SK-N-SH (cell line): Measurements from ENCODE around the gene PPDPF. TPM values are rescaled to one million over a fixed set of nuclear protein-coding genes. Genes with fewer than 3 reads are reported as not detected.
A peak's percentile ranks its signal among the peaks of the same experiment; 100 is the strongest.

ENCODE experiments used
- CTCF ChIA-PET: fragments of 300-600, 350-600 bp; formaldehyde crosslinking; extraction: SDS; loops from one replicate; lab custom pipeline; 2021; lab: Yijun Ruan, JAX
- POLR2A ChIA-PET: fragments of 350-600 bp; sonication (Branson Sonifier 250); formaldehyde crosslinking; extraction: SDS; loops from one replicate; lab custom pipeline; 2020; ENCODE audit warnings: antibody characterized with exemption, inconsistent platforms; lab: Yijun Ruan, JAX
- DNase-seq: peaks from one replicate; pipeline ENCODE4 v3.0.0; 2012
- H2AFZ ChIP-seq: fragments of 200-600 bp; sonication (generic); 2 replicates; pipeline ENCODE4 v1.8.1; 2016; ENCODE audit warnings: antibody characterized with exemption, mild to moderate bottlenecking, low read depth
- H3F3A ChIP-seq: fragments of 200-600 bp; sonication (generic); replicated peaks from 2 replicates; pipeline ENCODE3; 2016; ENCODE audit warnings: antibody characterized with exemption, mild to moderate bottlenecking; ENCODE audit not compliant: insufficient read depth
- H3K27ac ChIP-seq, 2 experiments: fragments of 200-500 bp in 1 of 2; fragments of 200-600 bp in 1 of 2; sonication (Bioruptor generic) in 1 of 2; sonication (generic), shearing (Covaris generic) in 1 of 2; 2 replicates each; pipeline versions ENCODE4 v1.5.1 to v1.6.1; 2014 to 2016; ENCODE audit warnings: low read depth in 2 of 2, inconsistent platforms in 1 of 2, low read length in 1 of 2, mild to moderate bottlenecking in 1 of 2, mixed read lengths in 1 of 2
- H3K27me3 ChIP-seq: fragments of 200-600 bp; sonication (generic), shearing (Covaris generic); 2 replicates; pipeline ENCODE4 v1.6.1; 2016; ENCODE audit warnings: mixed run types; ENCODE audit not compliant: insufficient read depth
- H3K36me3 ChIP-seq, 2 experiments: fragments of 200-500 bp in 1 of 2; fragments of 200-600 bp in 1 of 2; sonication (Bioruptor generic) in 1 of 2; sonication (generic) in 1 of 2; replicated peaks in 1 of 2; 2 replicates each; pipeline versions ENCODE3 to v1.5.1; 2014 to 2016; ENCODE audit warnings: low read length in 1 of 2, mild to moderate bottlenecking in 1 of 2; ENCODE audit not compliant: insufficient read depth in 2 of 2, control insufficient read depth in 1 of 2
- H3K4me1 ChIP-seq, 2 experiments: fragments of 200-500 bp in 1 of 2; fragments of 200-600 bp in 1 of 2; sonication (Bioruptor generic) in 1 of 2; sonication (generic), shearing (Covaris generic) in 1 of 2; 2 replicates each; pipeline versions ENCODE4 v1.5.1 to v1.6.1; 2014 to 2016; ENCODE audit warnings: low read depth in 1 of 2, low read length in 1 of 2, mixed run types in 1 of 2; ENCODE audit not compliant: insufficient read depth in 2 of 2, control insufficient read depth in 1 of 2
- H3K4me2 ChIP-seq: fragments of 200-600 bp; sonication (generic), shearing (Covaris generic); 2 replicates; pipeline ENCODE4 v1.6.1; 2017; ENCODE audit warnings: mixed run types
- H3K4me3 ChIP-seq, 2 experiments: fragments of 200-500 bp in 1 of 2; fragments of 200-600 bp in 1 of 2; sonication (Bioruptor generic) in 1 of 2; sonication (generic), shearing (Covaris generic) in 1 of 2; 2 replicates each; pipeline versions ENCODE4 v1.5.1 to v1.8.1; 2014 to 2016; ENCODE audit warnings: low read depth in 2 of 2, inconsistent platforms in 1 of 2, low read length in 1 of 2, mild to moderate bottlenecking in 1 of 2, mixed read lengths in 1 of 2, moderate library complexity in 1 of 2
- H3K79me2 ChIP-seq: fragments of 200-600 bp; sonication (generic); 2 replicates; pipeline ENCODE4 v1.8.1; 2017; ENCODE audit warnings: mild to moderate bottlenecking; ENCODE audit not compliant: insufficient read depth
- H3K9ac ChIP-seq: fragments of 200-600 bp; sonication (generic); 2 replicates; pipeline ENCODE4 v1.6.1; 2017; ENCODE audit warnings: mixed run types
- H3K9me2 ChIP-seq: fragments of 200-600 bp; sonication (generic); 2 replicates; pipeline ENCODE4 v1.6.1; 2017; ENCODE audit warnings: mixed run types
- H3K9me3 ChIP-seq: fragments of 200-600 bp; sonication (generic); 2 replicates; pipeline ENCODE4 v1.6.1; 2017; ENCODE audit warnings: mixed run types, mild to moderate bottlenecking, moderate library complexity
- H4K20me1 ChIP-seq: fragments of 200-600 bp; sonication (generic); 2 replicates; pipeline ENCODE4 v1.6.1; 2017; ENCODE audit warnings: mild to moderate bottlenecking, mixed run types; ENCODE audit not compliant: insufficient read depth
- ELF1 ChIP-seq: IDR thresholded peaks from 2 replicates; pipeline ENCODE4 v1.4.0; 2012
- EP300 ChIP-seq, 2 experiments: IDR thresholded peaks; 2 replicates each; pipeline versions ENCODE4 v1.4.0 to v1.6.1; 2012; ENCODE audit warnings: borderline replicate concordance in 1 of 2, low read depth in 1 of 2, low read length in 1 of 2
- GABPA ChIP-seq: IDR thresholded peaks from 2 replicates; pipeline ENCODE4 v1.4.0; 2012; ENCODE audit warnings: low read depth, mild to moderate bottlenecking
- GATA2 ChIP-seq: sonication (generic); formaldehyde crosslinking; IDR thresholded peaks from 2 replicates; pipeline ENCODE4 v1.5.0; 2020; ENCODE audit warnings: mild to moderate bottlenecking, missing genetic modification reagents
- MEF2A ChIP-seq: IDR thresholded peaks from 2 replicates; pipeline ENCODE4 v1.4.0; 2012; ENCODE audit warnings: low read depth, borderline replicate concordance
- NRF1 ChIP-seq: IDR thresholded peaks from 2 replicates; pipeline ENCODE4 v1.6.1; 2012; ENCODE audit warnings: low read depth, mild to moderate bottlenecking, low read length
- POLR2AphosphoS5 ChIP-seq: IDR thresholded peaks from 2 replicates; pipeline ENCODE4 v1.6.1; 2012; ENCODE audit warnings: low read depth, low read length
- RAD21 ChIP-seq: IDR thresholded peaks from 2 replicates; pipeline ENCODE4 v1.6.1; 2012; ENCODE audit warnings: mild to moderate bottlenecking, low read length
- RCOR1 ChIP-seq: fragments of 150-350 bp; IDR thresholded peaks from 2 replicates; pipeline ENCODE4 v1.6.1; 2017; ENCODE audit warnings: antibody characterized with exemption, low read length
- RFX5 ChIP-seq: IDR thresholded peaks from 2 replicates; pipeline ENCODE4 v1.6.1; 2012; ENCODE audit warnings: mild to moderate bottlenecking, improper control_type of control experiment, low read length
- SIN3A ChIP-seq: IDR thresholded peaks from 2 replicates; pipeline ENCODE4 v1.6.1; 2012; ENCODE audit warnings: low read depth, mild to moderate bottlenecking, low read length, moderate library complexity, borderline replicate concordance
- TCF12 ChIP-seq: IDR thresholded peaks from 2 replicates; pipeline ENCODE4 v1.4.0; 2012
- TEAD4 ChIP-seq: IDR thresholded peaks from 2 replicates; pipeline ENCODE4 v1.4.0; 2012; ENCODE audit warnings: mild to moderate bottlenecking, borderline replicate concordance; ENCODE audit not compliant: insufficient read depth
- WGBS: methylation state at CpG from one replicate; pipeline ENCODE4 v1.1.6; 2017; ENCODE audit warnings: low lambda C conversion rate; 5-methylcytosine and 5-hydroxymethylcytosine counted together
- polyA plus RNA-seq, 3 experiments: library from polyadenylated mRNA; depleted of rRNA; stranded (reverse); fragments of >200 nt; gene quantifications; 2 replicates each; pipeline ENCODE4 v1.2.3, GENCODE V29; 2012
- TF ChIP-seq, protein P1 (sequence below): IDR thresholded peaks from 2 replicates; pipeline ENCODE4 v1.4.0; 2012; ENCODE audit warnings: low read depth, borderline replicate concordance
- TF ChIP-seq, protein P2 (sequence below): IDR thresholded peaks from 2 replicates; pipeline ENCODE4 v1.4.0; 2012; ENCODE audit warnings: low read depth
- TF ChIP-seq, protein P3 (sequence below): IDR thresholded peaks from 2 replicates; pipeline ENCODE4; 2012
- TF ChIP-seq, protein P4 (sequence below): fragments of 200-600 bp; sonication (generic); IDR thresholded peaks from 2 replicates; pipeline ENCODE4 v1.6.1; 2017; ENCODE audit warnings: antibody characterized with exemption, mild to moderate bottlenecking, moderate library complexity

PPDPF gene
- polyA plus RNA-seq, 1 of the 3 experiments (the other 2 are of a cell fraction), result 71.4 TPM

DNA sequence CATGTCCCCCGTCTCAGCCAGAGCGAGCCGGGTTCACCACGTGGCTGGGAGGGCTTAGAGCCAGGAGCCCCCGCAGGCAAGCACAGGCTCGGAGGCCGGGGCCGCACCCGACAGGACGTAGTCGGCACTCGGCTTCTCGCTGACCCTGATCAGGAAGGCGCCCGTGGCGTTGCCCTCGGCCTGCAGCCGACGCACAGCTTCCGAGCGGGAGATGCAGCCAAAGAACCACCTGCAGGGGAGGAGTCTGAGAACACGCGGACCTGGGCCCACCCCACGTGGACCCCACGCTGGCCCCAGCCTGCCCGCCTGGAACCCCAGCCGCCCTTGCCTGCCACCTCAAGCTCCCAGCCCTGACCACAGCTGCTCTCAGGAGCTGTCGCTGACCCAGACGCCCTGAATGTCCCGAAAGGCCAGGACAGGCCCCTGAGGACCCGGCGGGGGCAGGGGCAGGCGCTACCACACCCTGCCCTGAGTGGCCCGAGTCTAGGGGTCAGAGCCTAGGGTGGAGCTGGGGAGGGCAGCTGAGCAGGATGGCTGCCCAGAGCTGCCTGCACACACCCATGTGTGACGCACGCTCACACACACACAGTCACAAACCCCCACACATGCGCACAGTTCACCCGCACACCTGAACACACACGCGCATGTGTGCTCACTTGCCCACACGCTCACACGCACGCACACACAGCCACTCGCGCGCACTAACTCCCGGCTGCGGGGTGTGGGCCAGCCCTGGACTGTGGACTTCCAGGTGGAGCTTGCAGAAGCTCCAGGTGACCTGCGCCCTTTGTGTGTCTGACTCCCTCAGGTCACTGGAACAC lies 14.5 kb downstream of the PPDPF start:
- Histone ChIP-seq H3K9me3 (no peaks in the 10 kb centered on the region), H3K27me3 (no peaks in the 10 kb centered on the region), H2AFZ (no peak overlapping the region), H3K79me2 (no peaks in the 10 kb centered on the region), H3K4me2 (no peak overlapping the region), H3K4me1 (peaks cover 0 to 21% of the 10 kb centered on the region in 2 experiments; a peak in 1 of 4 replicates), H3K4me3 (no peak overlapping the region), H4K20me1 (no peaks in the 10 kb centered on the region), H3K27ac (no peak overlapping the region), H3K36me3 (no peaks in the 10 kb centered on the region), H3K9me2 (no peaks in the 10 kb centered on the region), H3F3A (no peaks in the 10 kb centered on the region), H3K9ac (no peak overlapping the region)
- CTCF ChIA-PET, result interaction anchor here (1.1 to 6.3 kb wide), 4 partner anchors 13 to 439 kb away, joined by 3 to 82 read pairs (median 25); partner anchors contain the start of genes PPDPF and SRMS
- TF ChIP-seq GATA2 (CRISPR knock-in tag) (no peak), ELF1 (no peak), GABPA (no peak), TCF12 (no peak), TEAD4 (no peak), MEF2A (no peak), POLR2AphosphoS5 (no peak), RFX5 (no peak)
- TF ChIP-seq, protein P1, sequence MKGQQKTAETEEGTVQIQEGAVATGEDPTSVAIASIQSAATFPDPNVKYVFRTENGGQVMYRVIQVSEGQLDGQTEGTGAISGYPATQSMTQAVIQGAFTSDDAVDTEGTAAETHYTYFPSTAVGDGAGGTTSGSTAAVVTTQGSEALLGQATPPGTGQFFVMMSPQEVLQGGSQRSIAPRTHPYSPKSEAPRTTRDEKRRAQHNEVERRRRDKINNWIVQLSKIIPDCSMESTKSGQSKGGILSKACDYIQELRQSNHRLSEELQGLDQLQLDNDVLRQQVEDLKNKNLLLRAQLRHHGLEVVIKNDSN, result no peak
- TF ChIP-seq, protein P2, sequence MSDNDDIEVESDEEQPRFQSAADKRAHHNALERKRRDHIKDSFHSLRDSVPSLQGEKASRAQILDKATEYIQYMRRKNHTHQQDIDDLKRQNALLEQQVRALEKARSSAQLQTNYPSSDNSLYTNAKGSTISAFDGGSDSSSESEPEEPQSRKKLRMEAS, result no peak
- no peak for DNase-seq
- POLR2A ChIA-PET, result interaction anchor here (0.6 to 1.7 kb wide), 4 partner anchors 12 to 437 kb away, joined by 3 to 5 read pairs (median 4); partner anchors contain the start of gene PPDPF
- WGBS, result 91% methylated on average over 26 of the region's 49 CpGs

DNA sequence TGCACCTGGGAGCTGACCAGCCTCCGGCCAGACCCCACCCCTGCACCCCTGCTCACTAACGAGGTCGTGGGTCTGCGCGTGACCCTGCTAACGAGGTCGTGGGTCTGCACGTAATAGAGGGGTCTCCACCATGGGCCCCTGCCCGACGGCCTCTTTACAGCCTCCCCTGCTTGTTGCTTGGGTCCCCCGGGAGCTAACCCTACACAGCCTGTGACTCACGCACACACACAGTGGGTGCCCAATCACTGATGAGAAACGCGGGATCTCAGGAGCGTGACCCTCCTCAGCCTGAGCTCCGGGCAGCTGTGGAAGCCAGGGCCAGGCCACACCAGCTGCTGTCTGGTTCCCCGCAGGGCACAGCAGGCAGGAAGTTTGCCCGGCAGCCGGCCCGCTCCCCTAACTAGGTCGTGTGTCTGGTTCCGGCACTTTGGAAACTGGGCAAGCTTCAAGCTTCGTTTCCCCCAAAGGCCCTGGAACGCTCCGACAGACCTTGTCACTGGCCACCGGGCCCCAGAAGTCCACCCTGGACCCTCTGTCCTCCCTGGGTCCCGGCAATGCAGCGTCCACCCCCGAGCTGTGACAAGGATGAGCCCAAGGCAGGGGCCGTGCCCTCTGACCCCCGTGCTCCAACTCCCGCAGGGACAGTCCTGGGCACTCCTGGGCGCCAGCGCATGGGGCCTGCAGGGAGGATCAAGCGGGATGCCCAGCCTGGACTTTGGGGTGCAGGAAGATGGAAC lies 15.8 kb downstream of the PPDPF start:
- H3F3A ChIP-seq, result no peaks in the 10 kb centered on the region
- 0 out of 2 replicates have a peak overlapping the region, but pooled peaks have one; percentile 3 for H2AFZ ChIP-seq
- no peak overlapping the region for H3K9ac ChIP-seq
- H3K9me2 ChIP-seq, result no peaks in the 10 kb centered on the region
- CTCF ChIA-PET, result interaction anchor here (0.7 to 6.3 kb wide), 16 partner anchors 15 to 499 kb away, joined by 3 to 82 read pairs (median 4); partner anchors contain the start of genes C20orf204 and PPDPF
- no peaks in the 10 kb centered on the region for H3K79me2 ChIP-seq
- 65% methylated on average over 13 of the region's 35 CpGs for WGBS
- H3K4me2 ChIP-seq, result no peak overlapping the region
- H4K20me1 ChIP-seq, result no peaks in the 10 kb centered on the region
- no peaks in the 10 kb centered on the region for H3K9me3 ChIP-seq
- DNase-seq, result peak; percentile 92
- no peaks in the 10 kb centered on the region for H3K36me3 ChIP-seq
- H3K27me3 ChIP-seq, result no peaks in the 10 kb centered on the region
- no peak overlapping the region for H3K4me3 ChIP-seq
- H3K4me1 ChIP-seq, result peaks cover 0 to 30% of the 10 kb centered on the region in 2 experiments; a peak in 1 of 4 replicates
- peak overlapping the region in 1 of 2 experiments; percentile 76; a peak in 2 of 4 replicates for H3K27ac ChIP-seq
- POLR2A ChIA-PET, result interaction anchor here (0.6 to 1.4 kb wide), 10 partner anchors 12 to 502 kb away, joined by 3 to 16 read pairs (median 3); partner anchors contain the start of genes HELZ2, PPDPF, RTEL1 and STMN3
- TF ChIP-seq SIN3A (no peak), NRF1 (no peak), RCOR1 (peak; percentile 35; the same call in 1 of the 2 replicates), MEF2A (no peak), RAD21 (0 out of 2 replicates have a peak, but pooled peaks have one; percentile 9), TEAD4 (no peak), EP300 (IDR thresholded peaks at IDR 0.05; ENCODE audit: borderline replicate concordance in 1 of 2, low read depth in 1 of 2, low read length in 1 of 2) (peak in 1 of 2 experiments; percentile 41; a peak in 1 of 4 replicates)
- TF ChIP-seq, protein P2, result no peak
- TF ChIP-seq, protein P3, sequence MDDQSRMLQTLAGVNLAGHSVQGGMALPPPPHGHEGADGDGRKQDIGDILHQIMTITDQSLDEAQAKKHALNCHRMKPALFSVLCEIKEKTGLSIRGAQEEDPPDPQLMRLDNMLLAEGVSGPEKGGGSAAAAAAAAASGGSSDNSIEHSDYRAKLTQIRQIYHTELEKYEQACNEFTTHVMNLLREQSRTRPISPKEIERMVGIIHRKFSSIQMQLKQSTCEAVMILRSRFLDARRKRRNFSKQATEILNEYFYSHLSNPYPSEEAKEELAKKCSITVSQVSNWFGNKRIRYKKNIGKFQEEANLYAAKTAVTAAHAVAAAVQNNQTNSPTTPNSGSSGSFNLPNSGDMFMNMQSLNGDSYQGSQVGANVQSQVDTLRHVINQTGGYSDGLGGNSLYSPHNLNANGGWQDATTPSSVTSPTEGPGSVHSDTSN, result no peak
- TF ChIP-seq, protein P4, sequence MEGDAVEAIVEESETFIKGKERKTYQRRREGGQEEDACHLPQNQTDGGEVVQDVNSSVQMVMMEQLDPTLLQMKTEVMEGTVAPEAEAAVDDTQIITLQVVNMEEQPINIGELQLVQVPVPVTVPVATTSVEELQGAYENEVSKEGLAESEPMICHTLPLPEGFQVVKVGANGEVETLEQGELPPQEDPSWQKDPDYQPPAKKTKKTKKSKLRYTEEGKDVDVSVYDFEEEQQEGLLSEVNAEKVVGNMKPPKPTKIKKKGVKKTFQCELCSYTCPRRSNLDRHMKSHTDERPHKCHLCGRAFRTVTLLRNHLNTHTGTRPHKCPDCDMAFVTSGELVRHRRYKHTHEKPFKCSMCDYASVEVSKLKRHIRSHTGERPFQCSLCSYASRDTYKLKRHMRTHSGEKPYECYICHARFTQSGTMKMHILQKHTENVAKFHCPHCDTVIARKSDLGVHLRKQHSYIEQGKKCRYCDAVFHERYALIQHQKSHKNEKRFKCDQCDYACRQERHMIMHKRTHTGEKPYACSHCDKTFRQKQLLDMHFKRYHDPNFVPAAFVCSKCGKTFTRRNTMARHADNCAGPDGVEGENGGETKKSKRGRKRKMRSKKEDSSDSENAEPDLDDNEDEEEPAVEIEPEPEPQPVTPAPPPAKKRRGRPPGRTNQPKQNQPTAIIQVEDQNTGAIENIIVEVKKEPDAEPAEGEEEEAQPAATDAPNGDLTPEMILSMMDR, result no peak
- TF ChIP-seq, all 33 proteins: peak for 3
